Activated CD4-positive, alpha-beta T cell treated with anti-CD3 and anti-CD28 coated beads, Interleukin-2, Interleukin-6, amounts not matched to agents 100 ng/mL and 50 ng/mL, durations not matched to agents 16 hours and 8 hours (primary cell): ENCODE results near the gene SMPD2.
"Not testable (repeated sequence)": the region's sequence is repeated elsewhere in the genome, so short reads cannot be mapped to it uniquely, and the experiment has no call there.

Experiments
- DNase-seq: peaks from one replicate; pipeline ENCODE4 v3.0.0-alpha.2; 2020

Gene SMPD2

DNA sequence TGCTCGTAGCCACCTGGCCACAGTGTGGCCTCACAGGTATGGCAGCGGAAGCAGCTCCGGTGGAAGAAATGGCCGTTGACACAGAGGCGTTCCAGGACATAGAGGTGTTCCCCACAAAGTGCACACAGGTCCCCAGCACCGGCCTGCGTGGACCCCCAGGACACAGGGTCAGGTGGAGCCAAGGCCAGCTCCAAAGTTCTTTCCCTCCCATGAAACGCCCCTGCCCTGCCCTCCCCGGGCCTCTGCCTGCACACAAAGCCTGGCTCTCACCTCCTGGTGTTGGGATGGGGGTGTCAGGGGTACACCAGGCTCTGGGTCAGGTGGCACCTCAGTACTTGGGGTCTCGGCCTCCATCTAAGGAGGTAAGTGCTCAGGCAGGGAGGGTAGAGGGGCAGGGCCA is 6.6 kb downstream of the SMPD2 start:
- no peak for DNase-seq

DNA sequence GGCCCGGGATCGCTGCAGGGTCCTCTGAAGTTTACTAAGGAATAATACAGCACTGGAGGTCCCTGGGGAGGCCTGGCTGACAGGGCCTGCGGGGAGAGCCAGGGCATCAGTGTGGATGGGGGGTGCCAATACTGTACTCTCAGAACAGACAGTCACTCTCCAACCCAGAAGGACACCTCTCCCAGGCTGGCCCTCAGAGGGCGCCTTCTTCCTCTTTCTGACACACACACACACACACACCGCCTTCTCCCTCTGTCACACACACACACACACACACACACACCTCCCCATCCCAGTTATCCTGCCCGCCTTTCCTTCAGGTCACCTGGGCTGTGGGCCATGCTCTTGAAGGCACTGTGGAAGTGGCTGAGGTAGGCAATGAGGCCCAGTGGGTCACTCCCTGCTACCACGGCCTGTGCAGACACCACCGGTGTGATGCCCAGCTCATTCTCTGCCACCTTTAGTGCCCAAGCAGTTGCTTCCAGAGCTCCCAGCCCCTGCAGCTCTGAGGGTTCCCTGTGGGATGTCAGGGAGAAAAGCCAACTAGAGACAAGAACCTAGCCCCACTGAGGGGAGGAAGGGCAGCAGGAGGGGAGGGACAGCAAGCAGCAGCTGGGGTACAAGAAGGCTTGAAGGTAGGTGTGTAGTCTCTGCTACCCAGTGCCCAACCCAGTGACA is 7.5 kb downstream of the SMPD2 start:
- DNase-seq = no peak

DNA sequence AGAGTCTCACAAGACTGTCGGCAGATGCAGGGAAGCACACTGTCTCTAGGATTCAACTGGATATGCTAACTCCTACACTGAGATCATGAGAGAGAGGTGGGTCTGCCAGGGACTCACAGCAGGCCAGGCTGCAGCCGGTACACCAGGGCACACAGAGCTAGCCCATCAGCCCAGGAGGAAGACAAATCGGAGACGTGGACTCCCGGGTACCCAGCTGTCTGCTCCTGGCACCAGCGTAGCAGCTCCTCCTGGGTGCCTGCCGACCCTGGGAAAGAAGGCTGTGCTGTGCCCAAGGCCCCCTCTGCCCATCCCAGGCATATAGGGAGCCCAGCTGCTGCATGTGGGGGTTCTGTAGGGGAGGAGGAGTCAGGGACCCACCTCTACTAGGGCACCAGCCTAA is 8.1 kb downstream of the SMPD2 start:
- no peak for DNase-seq

DNA sequence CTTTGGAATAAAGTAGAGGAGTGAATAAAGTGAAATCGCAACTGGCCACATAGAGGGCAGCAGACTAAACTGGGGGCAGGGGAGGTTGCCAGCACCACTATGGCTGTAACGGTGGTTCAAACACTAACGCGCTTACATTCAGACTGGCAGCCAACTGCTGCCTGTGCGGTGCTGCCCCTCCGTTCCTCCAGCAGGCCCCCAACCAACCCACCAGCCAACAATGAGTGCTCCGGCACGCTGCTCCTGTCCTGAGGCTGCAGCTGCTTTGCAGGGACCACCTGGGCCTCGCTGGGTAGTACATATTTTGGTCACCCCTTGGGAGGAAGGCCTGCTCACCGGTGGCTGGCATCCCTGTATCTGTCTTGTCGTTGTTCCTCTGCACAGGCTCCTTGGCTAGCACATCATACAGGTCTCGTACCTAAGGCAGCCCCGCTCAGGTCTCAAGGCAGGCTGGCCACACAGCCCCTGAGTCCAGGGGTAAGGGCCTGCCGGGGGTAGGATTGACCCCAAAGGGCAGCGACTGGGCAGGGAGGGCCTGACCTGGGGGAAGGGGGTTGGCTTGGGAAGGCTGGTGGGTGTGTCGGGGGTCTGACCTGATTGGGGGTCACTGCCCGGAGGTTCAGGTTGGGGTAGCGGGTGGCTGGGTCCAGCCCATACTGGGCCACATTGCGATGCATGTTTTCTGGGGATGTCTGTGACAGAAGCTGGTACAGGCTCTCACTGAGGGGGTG is 8.7 kb downstream of the SMPD2 start:
- no peak for DNase-seq

DNA sequence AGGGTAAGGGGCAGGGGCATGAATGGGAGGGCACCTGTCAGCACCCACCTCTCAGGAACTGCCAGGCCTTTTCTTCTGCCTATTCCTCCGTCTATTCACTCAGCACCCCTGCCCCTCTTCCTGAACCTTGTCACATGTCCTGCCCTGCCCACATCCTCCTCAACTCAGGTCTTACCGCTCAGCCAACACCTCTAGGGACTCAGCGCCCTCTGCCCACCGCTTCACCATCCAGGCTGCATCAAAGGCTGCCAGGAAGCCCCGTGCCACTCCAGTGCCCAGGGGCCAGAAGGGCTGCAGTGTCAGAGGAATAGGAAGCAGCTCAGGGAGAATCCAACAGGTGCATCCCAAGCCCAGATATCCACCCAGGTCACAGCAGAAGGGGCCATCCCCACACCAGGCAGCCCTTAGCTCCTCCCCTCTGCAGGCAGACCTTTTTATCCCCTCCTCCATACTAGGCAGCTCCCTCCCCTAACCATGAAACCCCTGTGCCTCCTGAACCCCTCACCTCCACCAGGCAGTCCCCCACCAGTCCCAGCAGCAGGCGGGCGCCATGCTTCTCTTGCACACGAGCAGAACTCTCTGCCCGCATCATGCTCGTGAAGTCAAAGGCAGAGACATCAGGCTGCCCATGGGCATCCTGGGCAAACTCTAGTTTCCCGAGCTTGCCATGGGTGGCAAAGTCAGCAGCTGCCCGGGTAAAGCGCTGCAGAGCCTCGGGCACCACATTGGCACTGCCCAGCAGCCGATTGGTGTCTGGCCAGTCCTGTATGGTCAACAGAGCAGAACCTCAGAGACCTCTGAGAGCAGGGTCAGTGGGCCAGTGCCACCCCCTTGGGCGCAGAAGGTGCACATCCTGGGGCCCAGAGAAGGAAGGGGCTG is 9.5 kb downstream of the SMPD2 start:
- DNase-seq = peak; percentile 41

DNA sequence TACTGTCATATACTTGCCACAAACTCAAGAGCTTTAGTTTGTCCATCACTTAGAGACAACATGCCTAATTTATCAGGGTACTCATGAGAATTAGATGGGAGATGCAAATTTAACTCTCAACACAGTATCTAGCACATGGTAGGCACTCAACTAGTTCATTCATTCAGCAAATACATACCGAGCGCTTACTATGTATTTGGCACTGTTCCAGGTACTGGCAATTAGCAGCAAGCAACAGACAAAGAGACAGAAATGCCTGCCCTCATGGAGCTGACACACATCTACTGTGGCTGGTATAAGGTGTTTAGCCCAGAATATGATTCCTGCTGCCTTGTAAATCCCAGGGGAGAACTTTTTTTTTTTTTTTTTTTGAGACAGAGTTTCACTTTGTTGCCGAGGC is 10.3 kb downstream of the SMPD2 start:
- DNase-seq = no peak

DNA sequence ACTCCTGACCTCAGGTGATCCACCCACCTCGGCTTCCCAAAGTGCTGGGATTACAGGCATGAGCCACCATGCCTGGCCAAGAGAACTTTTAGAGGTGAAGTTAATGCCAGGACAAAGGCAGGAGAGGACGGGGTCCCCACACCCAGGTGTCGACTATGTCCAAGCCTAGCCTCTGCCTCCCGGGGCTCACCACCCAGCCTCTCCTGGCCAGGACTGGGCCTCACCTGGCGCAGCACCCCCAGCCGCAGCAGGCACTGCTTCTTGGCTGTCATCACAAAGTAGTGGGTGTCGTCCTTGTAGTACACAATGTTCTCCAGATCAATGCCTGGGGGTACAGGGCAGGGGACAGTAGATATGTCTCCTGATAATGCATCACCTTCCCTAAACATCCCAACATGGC is 10.9 kb downstream of the SMPD2 start:
- no peak for DNase-seq

DNA sequence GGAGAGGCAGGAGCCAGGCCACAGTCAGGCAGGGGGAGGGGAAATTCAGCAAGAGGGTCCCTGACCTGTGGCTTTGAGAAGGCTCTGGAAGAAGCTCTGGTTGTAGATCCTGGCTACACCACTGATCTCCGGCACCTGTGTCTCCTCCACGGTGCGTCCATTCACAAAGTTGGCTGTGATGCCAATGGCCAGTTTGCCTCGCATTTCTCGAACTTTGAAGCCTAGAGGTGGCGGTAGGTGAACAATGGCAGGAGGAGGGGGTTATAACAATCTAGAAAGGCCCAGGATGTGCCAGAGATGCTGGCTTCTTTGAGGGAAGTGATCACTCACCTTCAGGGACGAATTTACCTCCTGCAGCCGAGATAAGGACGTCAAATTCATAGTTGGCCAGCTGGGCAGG is 11.7 kb downstream of the SMPD2 start:
- no peak for DNase-seq

DNA sequence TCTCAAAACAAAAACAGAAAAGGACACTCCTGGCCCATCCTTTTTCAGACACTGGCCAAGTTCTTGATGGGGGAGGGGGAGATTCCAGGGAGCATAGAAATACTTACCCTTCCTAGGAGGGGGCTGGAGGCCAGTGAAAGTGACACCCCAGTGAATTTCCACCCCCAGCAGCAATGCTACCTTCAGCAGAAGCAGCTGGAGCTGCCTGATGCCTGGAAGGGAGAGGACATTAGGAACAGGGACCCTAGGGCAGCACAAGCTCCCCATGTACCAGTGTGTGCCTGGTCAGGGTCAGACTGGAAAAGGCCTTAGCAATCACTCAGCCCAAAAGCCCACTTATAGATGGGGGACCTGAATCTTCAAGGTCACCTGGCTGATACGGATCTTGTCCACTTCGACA is 12.6 kb downstream of the SMPD2 start:
- no peak for DNase-seq

DNA sequence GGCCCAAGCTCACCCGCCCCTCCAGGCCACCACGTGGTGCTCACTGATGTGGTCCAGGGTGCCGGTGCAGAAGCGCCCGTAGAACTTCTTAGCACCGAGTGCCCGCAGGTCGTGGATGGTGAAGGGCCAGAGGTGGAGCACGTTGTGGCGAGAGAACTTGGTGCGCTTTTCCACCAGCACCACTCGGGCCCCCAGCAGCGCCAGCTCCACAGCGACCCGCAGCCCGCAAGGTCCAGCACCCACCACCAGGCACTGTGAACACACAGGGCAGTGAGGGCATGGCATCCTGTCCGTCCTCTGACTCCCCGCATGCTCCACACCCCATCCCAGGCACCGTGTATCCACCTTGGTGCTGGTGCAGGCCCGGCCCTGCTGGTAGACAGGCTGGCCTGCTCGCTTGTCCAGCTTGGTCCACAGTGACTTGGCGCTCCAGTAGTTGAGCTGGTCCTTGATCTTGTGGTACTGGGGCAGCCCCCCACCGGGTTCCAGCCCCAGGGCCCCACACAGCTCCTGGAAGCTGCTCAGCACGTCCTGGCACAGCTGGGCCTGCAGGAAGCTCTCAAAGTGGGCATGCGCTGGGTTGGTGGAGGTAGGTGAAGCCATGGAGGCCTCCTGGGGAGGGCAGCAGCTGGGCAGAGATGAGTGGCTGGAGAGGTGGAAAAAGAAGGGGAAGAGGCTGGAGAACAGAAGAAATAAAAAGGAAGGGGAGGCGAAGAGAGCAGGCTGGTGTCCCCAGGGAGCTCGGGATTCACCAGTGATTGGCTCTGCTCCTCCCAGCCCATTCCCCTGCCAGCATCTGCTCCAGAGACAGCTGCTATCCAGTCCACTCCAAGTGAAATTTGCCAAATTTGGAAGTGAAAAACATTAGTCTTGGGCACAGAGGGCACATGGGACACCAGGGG is 13.3 kb downstream of the SMPD2 start:
- DNase-seq = no peak

DNA sequence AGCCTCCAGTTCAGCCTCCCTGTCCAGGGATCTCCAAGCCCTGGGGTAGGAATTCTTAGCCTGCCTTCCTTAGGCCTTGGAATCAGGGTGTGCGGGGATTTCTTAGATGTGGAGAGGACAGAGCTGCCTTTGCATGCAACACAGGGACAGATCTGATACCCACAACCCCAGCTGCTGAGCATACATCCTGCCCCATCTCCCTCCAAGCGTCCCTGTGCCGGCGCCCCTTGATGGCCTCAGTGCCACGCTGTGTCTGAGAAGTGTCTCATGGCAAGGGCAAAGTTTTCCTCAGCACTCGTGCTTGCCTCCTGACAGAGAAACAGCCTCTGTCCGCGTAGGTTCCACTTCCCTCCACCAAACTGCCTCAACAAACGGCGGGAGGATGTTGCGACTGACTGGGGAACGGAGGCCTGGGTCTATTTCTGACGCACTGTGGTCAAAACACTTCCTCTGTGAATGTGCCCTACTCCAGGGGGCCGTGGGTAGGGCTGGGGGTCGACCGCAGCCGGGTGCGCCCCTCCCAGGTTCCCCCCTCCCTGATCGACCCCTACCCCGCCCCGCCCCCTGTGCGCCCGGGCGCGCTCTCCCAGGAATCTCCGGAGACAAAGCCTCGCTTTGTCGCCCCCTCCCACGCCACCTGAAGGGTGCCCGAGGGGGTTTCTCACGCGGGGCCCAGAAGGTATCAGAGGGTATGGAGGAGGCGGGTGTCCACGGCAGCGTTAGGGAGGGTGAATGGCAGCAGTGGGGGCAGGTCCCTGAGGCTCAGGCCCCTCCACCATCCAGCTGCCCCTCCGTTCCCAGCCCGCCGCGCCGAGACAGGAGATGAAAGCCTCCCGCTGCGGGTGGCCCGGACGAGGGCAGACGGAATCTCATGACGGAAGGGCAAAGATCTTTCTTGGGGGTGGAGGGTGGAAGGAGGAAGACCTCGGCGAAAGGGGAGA is 14.2 kb downstream of the SMPD2 start:
- peak; percentile 83 for DNase-seq

DNA sequence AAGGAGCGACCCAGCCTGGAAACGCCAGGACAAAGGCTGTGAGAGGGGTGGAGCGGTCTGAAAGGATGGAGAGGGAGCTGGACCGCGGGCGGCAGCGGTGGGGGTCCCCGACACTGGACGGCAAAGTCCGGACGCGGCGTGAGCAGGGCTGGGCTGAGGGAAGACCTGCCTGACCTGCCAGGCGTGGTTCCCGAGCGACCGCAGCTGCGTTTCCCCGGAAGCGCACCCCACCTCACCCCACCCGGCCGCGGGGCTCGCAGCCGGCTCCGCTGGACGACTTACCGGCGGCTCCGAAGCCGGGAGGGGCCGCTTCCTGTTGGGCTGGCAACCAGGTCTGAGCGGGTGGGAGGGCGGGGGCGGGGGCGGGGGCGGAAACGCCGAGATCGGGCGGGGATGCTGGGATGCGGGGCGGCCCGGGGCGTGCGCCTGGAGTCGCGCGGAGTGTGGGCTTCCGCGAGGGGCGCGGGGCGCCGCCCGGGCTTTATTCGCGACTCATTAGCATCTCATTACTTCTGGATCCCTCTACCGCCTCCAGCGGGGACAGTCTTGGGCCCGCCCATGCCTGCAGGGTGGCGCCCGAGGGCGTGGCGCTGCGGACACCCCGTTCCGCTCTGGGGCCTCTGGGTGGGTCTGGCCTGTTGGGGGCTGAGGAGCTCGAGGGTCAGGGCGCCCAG is 15.1 kb downstream of the SMPD2 start, which contains the start of gene MICAL1:
Gene MICAL1 (minus strand): TSS at position 336 of the 674 bp plus-strand sequence. CDS start 1,576 bp downstream, outside the sequence.
- DNase-seq = peak; percentile 81

DNA sequence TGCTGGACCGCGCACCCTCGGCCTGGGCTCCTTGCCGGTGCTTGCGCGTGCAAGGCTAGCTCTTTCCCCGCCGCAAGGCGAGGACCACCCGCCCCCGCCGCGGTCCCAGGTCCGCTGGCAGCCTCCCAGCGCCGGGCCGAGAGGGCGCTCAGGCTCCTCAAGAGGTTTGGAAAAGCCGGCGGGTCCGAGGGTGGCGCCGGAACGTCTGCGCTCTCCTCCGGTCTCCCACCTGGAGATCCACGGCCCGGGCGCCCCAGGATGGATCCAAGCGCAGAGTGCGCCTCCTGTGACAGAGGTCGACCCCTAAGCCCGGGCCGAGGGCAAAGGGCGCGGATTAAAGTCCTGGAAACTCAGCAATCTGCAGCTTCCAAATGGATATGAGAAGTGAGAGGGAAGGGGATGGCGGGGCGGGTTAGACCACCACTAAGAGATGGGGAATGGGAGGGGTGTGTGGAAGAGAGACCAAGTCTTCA is 15.6 kb downstream of the SMPD2 start:
- DNase-seq = no peak

DNA sequence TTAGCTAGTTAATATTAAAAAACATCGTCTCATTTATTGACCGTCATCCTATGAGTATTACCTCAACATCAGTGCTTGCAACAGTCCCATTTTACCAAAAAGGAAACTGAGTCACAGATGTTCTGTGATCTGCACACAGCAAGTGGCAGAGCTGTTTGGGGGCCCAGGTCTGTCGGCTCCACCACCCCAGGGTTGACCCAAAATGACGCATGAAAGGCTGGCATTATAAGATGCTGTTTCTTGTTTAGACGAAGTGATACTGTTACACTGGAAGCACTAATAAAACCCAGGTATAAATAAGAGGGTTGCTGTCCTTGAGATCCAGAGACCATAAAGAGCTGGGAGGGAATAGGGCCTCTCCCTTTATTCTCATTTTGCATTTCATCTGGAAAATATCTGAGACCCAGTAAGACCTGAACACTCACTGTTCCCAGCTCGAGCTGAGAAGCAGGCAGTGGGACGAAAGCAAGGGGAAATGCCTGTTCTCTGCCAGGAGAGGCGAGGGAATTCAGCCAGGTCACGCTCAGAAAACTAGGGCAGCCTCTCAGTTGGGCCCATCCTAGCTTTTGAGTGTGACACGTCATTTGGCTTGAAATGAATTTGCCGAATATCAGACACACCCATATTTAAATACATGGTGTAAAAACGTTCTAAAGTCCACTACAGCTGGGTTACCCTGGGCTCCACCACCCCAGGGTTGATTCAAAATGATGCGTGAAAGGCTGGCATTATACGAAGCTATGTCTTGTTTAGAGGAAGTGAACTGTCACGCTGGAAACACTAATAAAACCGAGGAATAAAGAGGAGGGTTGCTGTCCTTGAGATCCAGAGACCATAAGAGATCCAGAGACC is 16.4 kb downstream of the SMPD2 start:
- DNase-seq = no peak

DNA sequence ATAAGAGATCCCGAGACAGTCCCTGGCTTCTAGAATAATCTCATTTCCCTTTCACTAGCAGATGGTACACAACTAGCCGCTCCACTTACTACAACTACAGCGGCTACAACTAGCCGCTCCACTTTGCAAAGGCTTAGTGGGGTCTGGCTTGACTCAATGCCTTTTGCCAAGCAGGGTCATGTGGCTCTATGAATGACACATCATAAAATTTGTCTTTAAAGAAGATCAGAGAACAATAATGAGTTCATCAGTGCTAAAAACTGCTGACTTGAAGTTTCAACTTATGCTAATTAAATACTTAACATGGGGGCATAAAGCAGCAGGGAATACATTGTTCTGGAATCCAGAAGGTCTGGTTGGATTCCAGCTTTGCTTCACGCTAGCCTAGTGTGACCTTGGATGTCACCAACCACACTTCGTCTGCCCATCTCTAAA is 17.1 kb downstream of the SMPD2 start:
- DNase-seq = no peak

DNA sequence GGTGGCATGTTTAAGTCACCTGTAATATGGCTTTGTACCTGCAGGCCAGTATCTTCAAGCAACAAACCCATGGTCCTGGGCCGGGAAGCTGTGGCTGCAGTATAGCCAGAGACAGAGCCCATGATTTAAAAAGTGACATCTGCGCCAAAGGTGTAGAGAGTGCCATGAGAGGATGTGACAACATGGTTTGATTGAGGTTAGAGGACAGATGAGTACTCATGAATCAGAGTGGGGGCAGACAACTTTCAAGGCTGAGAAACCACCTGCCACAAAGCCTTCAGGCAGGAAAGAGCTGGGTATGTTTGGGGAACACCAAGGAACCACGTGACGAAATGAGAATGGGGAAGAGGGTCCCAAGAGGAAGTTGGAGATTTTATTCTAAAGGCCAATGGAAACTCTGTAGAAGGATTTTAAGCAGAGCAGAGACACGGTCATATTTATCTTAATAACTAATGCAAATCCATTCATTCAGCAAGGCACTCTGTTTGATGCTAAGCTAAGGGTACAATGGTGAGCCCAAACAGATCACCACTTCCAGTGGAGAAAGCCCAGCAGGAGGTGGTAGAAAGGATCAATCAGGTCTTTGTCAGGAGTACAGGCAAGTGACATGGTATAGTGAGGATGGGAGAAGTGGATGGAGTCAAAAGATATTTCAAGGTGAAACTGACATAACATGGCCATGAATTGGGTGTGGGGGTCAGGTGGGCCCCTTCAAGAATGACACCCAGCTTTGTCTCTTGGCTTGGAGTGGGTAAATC is 18.4 kb downstream of the SMPD2 start:
- DNase-seq = peak; percentile 74

DNA sequence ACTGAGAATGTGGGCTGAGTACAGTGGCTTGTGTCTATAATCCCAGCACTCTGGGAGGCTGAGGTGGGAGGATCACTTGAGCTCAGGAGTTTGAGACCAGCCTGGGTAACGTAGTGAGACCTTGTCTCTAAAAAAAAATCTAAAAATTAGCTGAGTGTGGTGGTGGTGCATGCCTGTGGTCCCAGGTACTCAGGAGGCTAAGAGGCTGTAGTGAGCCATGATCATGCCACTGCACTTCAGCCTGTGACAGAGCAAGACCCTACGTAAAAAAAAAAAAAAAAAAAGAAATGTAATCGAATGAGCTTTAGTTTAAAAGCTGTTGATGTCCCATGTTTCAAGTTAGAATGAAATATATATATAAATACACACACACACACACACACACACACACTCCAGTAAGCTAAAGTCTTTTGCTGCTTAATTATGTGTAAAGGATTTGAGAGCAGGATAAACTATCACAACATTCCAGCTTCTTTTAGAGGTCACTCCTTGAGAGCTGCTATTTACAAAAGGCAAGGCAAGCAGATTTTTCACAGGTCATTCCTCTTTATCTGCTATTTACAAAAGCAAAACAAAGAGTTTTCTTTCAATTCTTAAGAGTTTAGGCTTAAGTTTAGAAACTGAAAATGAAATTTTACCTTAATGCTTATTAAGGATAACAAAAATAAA is 19.8 kb downstream of the SMPD2 start:
- no peak for DNase-seq

DNA sequence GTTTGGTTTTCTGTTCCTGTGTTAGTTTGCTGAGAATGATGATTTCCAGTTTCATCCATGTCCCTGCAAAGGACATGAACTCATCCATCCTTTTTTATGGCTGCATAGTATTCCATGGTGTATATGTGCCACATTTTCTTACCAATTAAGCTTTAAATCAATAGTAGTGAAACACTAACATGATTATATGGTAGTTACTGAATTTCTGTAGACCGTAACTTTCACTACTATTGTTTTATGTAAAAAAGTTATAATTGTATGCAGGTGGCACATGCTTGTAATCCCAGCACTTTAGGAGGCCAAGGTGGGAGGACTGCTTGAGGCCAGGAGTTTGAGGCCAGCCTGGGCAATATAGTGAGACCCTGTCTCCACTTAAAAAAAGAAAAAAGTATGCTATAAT is 20.7 kb downstream of the SMPD2 start:
- DNase-seq = not testable (repeated sequence)
